Measurements from ENCODE around the gene CYBB. TPM values are rescaled to one million over a fixed set of nuclear protein-coding genes. Genes with fewer than 3 reads are reported as not detected.

CYBB gene
- total and polyA plus RNA-seq, 2 experiments from 2014 or later, result 2.5 TPM; not detected in 1

DNA sequence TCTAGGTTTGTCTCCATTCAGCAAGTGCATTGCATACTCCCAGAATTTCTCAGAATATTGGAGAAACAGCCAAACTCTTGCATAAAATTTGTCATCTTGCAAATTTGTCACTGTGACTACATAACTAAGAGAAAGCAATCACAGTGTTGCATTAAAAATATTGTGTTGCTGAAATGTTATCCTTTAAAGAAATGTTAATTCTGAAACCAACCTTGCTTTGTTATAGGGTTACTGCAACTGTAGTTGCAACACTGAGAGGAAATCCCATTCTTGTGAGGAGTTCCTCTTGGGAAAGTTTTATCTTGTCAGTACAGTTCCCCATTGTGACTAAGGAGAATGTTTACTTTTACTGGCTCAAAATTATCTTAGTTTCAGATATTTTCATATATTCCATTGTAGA is 20.9 kb downstream of the CYBB start:
- Histone ChIP-seq H3K36me3 (replicated peaks; ENCODE audit: insufficient read depth, low read depth) (no peaks in the 10 kb centered on the region), H3K4me3 (no peak overlapping the region), H3K79me2 (no peaks in the 10 kb centered on the region), H3K27ac (no peak overlapping the region), H3K9me3 (ENCODE audit: low read depth) (no peaks in the 10 kb centered on the region), H2AFZ (no peak overlapping the region), H4K20me1 (ENCODE audit: insufficient read depth, poor library complexity, severe bottlenecking) (no peaks in the 10 kb centered on the region), H3K27me3 (no peaks in the 10 kb centered on the region), H3K4me2 (no peak overlapping the region), H3K9me2 (replicated peaks; ENCODE audit: insufficient read depth) (no peaks in the 10 kb centered on the region), H3K4me1 (ENCODE audit: insufficient read depth) (no peaks in the 10 kb centered on the region)
- no peak for DNase-seq (ENCODE audit: low spot score)
- TF ChIP-seq EZH2 (IDR thresholded peaks at IDR 0.05; ENCODE audit: borderline replicate concordance) (no peak), EZH2phosphoT487 (IDR thresholded peaks at IDR 0.05; ENCODE audit: low read depth, severe bottlenecking, unreplicated experiment) (no peak)
- TF ChIP-seq, protein P1, sequence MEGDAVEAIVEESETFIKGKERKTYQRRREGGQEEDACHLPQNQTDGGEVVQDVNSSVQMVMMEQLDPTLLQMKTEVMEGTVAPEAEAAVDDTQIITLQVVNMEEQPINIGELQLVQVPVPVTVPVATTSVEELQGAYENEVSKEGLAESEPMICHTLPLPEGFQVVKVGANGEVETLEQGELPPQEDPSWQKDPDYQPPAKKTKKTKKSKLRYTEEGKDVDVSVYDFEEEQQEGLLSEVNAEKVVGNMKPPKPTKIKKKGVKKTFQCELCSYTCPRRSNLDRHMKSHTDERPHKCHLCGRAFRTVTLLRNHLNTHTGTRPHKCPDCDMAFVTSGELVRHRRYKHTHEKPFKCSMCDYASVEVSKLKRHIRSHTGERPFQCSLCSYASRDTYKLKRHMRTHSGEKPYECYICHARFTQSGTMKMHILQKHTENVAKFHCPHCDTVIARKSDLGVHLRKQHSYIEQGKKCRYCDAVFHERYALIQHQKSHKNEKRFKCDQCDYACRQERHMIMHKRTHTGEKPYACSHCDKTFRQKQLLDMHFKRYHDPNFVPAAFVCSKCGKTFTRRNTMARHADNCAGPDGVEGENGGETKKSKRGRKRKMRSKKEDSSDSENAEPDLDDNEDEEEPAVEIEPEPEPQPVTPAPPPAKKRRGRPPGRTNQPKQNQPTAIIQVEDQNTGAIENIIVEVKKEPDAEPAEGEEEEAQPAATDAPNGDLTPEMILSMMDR (IDR thresholded peaks at IDR 0.05; ENCODE audit: poor library complexity), result no peak

DNA sequence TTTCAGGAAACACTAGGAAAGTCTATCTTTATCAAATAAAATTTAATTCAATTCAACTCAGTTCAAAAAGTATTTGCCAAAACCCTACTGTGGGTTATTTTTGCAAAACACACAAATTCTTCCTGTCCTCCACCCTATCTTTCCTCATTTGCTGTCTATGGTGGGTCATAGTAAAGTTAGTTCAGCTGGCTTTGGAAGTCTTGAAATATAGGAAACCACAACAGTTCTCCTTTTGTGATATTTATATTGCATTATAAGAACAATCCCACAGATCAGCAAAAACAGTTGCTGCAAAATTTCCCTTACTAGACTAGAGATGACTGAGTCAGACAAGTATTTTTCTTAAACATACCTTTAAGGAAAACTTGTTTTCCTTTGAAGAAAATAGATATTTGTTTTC is 22.2 kb downstream of the CYBB start:
- DNase-seq (ENCODE audit: low spot score), result no peak
- H4K20me1 ChIP-seq (ENCODE audit: insufficient read depth, poor library complexity, severe bottlenecking), result no peaks in the 10 kb centered on the region
- H3K9me2 ChIP-seq (replicated peaks; ENCODE audit: insufficient read depth), result no peaks in the 10 kb centered on the region
- no peak overlapping the region for H3K27ac ChIP-seq
- no peaks in the 10 kb centered on the region for H3K36me3 ChIP-seq (replicated peaks; ENCODE audit: insufficient read depth, low read depth)
- H3K9me3 ChIP-seq (ENCODE audit: low read depth), result no peaks in the 10 kb centered on the region
- H2AFZ ChIP-seq, result no peak overlapping the region
- no peak overlapping the region for H3K4me3 ChIP-seq
- no peaks in the 10 kb centered on the region for H3K27me3 ChIP-seq
- H3K4me2 ChIP-seq, result no peak overlapping the region
- no peaks in the 10 kb centered on the region for H3K79me2 ChIP-seq
- no peaks in the 10 kb centered on the region for H3K4me1 ChIP-seq (ENCODE audit: insufficient read depth)
- TF ChIP-seq EZH2phosphoT487 (IDR thresholded peaks at IDR 0.05; ENCODE audit: low read depth, severe bottlenecking, unreplicated experiment) (no peak), EZH2 (IDR thresholded peaks at IDR 0.05; ENCODE audit: borderline replicate concordance) (no peak)
- TF ChIP-seq, protein P1 (IDR thresholded peaks at IDR 0.05; ENCODE audit: poor library complexity), result no peak

DNA sequence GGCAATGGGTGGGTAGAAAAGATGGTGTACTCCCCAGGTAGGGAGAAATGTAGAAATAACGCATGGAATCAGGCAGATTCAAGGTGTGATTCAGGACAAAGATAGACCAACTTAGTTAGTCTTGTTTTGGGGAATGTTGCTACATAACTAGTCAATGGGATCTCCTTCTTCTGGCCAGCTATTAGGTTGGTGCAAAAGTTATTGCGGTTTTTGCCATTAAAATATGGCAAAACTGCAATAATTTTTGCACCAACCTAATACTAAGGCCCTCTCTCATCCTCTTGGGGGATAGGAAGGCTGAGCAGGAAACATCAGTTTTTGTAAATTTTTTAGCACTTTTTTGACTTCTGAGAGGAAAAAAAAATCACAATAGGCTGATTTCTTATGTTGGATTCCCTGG is 23.2 kb downstream of the CYBB start:
- H3K9me2 ChIP-seq (replicated peaks; ENCODE audit: insufficient read depth), result no peaks in the 10 kb centered on the region
- H3K4me3 ChIP-seq, result no peak overlapping the region
- H2AFZ ChIP-seq, result no peak overlapping the region
- DNase-seq (ENCODE audit: low spot score), result no peak
- WGBS (ENCODE audit: low lambda C conversion rate, missing lambda C conversion rate), result 69% methylated on average over 2 of the region's 2 CpGs
- no peaks in the 10 kb centered on the region for H3K4me1 ChIP-seq (ENCODE audit: insufficient read depth)
- no peaks in the 10 kb centered on the region for H3K9me3 ChIP-seq (ENCODE audit: low read depth)
- TF ChIP-seq, protein P1 (IDR thresholded peaks at IDR 0.05; ENCODE audit: poor library complexity), result no peak
- no peak for TF ChIP-seq EZH2 (IDR thresholded peaks at IDR 0.05; ENCODE audit: borderline replicate concordance)
- no peak for TF ChIP-seq EZH2phosphoT487 (IDR thresholded peaks at IDR 0.05; ENCODE audit: low read depth, severe bottlenecking, unreplicated experiment)
- no peaks in the 10 kb centered on the region for H3K36me3 ChIP-seq (replicated peaks; ENCODE audit: insufficient read depth, low read depth)
- H3K27ac ChIP-seq, result no peak overlapping the region
- no peaks in the 10 kb centered on the region for H3K27me3 ChIP-seq
- H3K79me2 ChIP-seq, result no peaks in the 10 kb centered on the region
- no peaks in the 10 kb centered on the region for H4K20me1 ChIP-seq (ENCODE audit: insufficient read depth, poor library complexity, severe bottlenecking)
- H3K4me2 ChIP-seq, result no peak overlapping the region

DNA sequence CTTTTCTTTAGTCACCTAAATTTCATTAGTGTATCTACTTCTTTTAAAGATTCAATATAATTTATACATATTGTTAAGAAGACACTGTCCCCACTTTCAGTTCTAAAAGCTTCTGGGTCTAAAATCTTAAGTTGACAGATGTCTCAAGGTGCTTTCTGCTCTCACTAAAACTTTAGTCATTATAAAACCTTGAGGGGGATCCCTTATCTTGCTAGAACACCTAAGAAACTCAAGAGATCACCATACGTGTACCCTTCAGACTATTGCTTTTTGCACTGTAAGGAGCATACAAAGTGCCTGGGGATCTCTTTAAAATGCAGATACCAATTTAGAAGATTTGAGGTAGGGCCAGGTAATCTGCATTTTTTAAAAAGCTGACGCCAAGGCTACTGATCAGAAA is 30.1 kb downstream of the CYBB start:
- no peak overlapping the region for H3K4me2 ChIP-seq
- H3K36me3 ChIP-seq (replicated peaks; ENCODE audit: insufficient read depth, low read depth), result no peaks in the 10 kb centered on the region
- no peaks in the 10 kb centered on the region for H3K9me2 ChIP-seq (replicated peaks; ENCODE audit: insufficient read depth)
- no peaks in the 10 kb centered on the region for H3K27me3 ChIP-seq
- no peak overlapping the region for H2AFZ ChIP-seq
- no peaks in the 10 kb centered on the region for H3K79me2 ChIP-seq
- DNase-seq (ENCODE audit: low spot score), result no peak
- no peak overlapping the region for H3K27ac ChIP-seq
- H3K9me3 ChIP-seq (ENCODE audit: low read depth), result no peaks in the 10 kb centered on the region
- 85% methylated on average over 2 of the region's 2 CpGs for WGBS (ENCODE audit: low lambda C conversion rate, missing lambda C conversion rate)
- TF ChIP-seq EZH2 (IDR thresholded peaks at IDR 0.05; ENCODE audit: borderline replicate concordance) (no peak), EZH2phosphoT487 (IDR thresholded peaks at IDR 0.05; ENCODE audit: low read depth, severe bottlenecking, unreplicated experiment) (no peak)
- TF ChIP-seq, protein P1 (IDR thresholded peaks at IDR 0.05; ENCODE audit: poor library complexity), result no peak
- H3K4me1 ChIP-seq (ENCODE audit: insufficient read depth), result no peaks in the 10 kb centered on the region
- no peaks in the 10 kb centered on the region for H4K20me1 ChIP-seq (ENCODE audit: insufficient read depth, poor library complexity, severe bottlenecking)
- H3K4me3 ChIP-seq, result no peak overlapping the region

Data from hepatocyte (in vitro differentiated cells).